Measurements from ENCODE around the gene P2RY4.

GRCh38 chrX:70254063-70254400, 6.0 kb downstream of the P2RY4 start:
- no peak for TF ChIP-seq CTCF (conservative IDR thresholded peaks at IDR 0.05)
- TF ChIP-seq EZH2 (IDR thresholded peaks at IDR 0.05; ENCODE audit: low read depth), result no peak

All from PC-9 (cell line).